Osteocyte (in vitro differentiated cells): ENCODE data around the gene PRUNE2. TPM values are rescaled to one million over a fixed set of nuclear protein-coding genes. Genes with fewer than 3 reads are reported as not detected.

ENCODE experiments used
- DNase-seq: peaks from one replicate; pipeline ENCODE4 v3.0.0; 2021; ENCODE audit warnings: mixed read lengths; ENCODE audit not compliant: unreplicated experiment; ENCODE audit errors: extremely low spot score
- H3K27ac Mint-ChIP-seq: one replicate; pipeline ENCODE4 v1.8.0; 2021; ENCODE audit warnings: mild to moderate bottlenecking, mixed read lengths; ENCODE audit not compliant: unreplicated experiment
- H3K27me3 Mint-ChIP-seq: one replicate; pipeline ENCODE4 v1.8.0; 2021; ENCODE audit warnings: mixed read lengths; ENCODE audit not compliant: unreplicated experiment
- H3K36me3 Mint-ChIP-seq: one replicate; pipeline ENCODE4 v1.8.0; 2021; ENCODE audit warnings: mixed read lengths; ENCODE audit not compliant: unreplicated experiment
- H3K4me1 Mint-ChIP-seq: one replicate; pipeline ENCODE4 v1.8.0; 2021; ENCODE audit warnings: mixed read lengths; ENCODE audit not compliant: unreplicated experiment
- H3K4me3 Mint-ChIP-seq: one replicate; pipeline ENCODE4 v1.8.0; 2021; ENCODE audit warnings: mild to moderate bottlenecking, moderate library complexity, mixed read lengths; ENCODE audit not compliant: unreplicated experiment
- H3K9me3 Mint-ChIP-seq: one replicate; pipeline ENCODE4 v1.8.0; 2021; ENCODE audit warnings: mixed read lengths; ENCODE audit not compliant: unreplicated experiment
- total RNA-seq: library from RNA; stranded (reverse); gene quantifications from 2 replicates; pipeline ENCODE4 v1.2.1, GENCODE V29; 2021
- TF ChIP-seq, protein P1 (sequence below): fragments of 200-600 bp; sonication (generic); IDR thresholded peaks from 2 replicates; pipeline ENCODE4 v1.5.0; 2021; ENCODE audit warnings: antibody characterized with exemption, mild to moderate bottlenecking, moderate library complexity

Gene PRUNE2
- total RNA-seq, 1 donor from 2014 or later, result 1.0 TPM

DNA sequence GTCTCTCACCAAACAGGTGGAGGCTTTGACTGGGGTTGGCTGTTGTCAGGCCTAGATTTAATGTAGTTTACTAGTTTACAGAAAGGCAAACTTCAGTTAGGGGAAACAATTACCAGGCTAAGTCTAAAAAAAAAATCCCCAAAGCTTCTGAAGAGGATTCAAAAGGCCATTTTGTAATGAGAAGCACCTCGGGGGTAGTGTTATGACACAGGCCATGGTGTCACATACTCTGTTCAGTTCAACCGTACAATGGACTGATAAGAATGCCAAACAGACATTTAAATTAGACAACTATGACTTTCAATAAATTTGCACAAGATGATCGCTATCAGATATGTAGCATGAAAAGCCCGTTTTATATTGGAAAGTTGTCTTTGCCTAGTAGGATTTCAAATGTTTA lies 261.7 kb downstream of the PRUNE2 start:
- no peaks in the 10 kb centered on the region for H3K27me3 Mint-ChIP-seq
- no peak overlapping the region for H3K4me3 Mint-ChIP-seq
- TF ChIP-seq, protein P1, sequence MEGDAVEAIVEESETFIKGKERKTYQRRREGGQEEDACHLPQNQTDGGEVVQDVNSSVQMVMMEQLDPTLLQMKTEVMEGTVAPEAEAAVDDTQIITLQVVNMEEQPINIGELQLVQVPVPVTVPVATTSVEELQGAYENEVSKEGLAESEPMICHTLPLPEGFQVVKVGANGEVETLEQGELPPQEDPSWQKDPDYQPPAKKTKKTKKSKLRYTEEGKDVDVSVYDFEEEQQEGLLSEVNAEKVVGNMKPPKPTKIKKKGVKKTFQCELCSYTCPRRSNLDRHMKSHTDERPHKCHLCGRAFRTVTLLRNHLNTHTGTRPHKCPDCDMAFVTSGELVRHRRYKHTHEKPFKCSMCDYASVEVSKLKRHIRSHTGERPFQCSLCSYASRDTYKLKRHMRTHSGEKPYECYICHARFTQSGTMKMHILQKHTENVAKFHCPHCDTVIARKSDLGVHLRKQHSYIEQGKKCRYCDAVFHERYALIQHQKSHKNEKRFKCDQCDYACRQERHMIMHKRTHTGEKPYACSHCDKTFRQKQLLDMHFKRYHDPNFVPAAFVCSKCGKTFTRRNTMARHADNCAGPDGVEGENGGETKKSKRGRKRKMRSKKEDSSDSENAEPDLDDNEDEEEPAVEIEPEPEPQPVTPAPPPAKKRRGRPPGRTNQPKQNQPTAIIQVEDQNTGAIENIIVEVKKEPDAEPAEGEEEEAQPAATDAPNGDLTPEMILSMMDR, result no peak
- H3K9me3 Mint-ChIP-seq, result no peaks in the 10 kb centered on the region
- no peaks in the 10 kb centered on the region for H3K36me3 Mint-ChIP-seq
- no peak overlapping the region for H3K27ac Mint-ChIP-seq
- DNase-seq, result no peak
- H3K4me1 Mint-ChIP-seq, result peaks cover 8% of the 10 kb centered on the region

DNA sequence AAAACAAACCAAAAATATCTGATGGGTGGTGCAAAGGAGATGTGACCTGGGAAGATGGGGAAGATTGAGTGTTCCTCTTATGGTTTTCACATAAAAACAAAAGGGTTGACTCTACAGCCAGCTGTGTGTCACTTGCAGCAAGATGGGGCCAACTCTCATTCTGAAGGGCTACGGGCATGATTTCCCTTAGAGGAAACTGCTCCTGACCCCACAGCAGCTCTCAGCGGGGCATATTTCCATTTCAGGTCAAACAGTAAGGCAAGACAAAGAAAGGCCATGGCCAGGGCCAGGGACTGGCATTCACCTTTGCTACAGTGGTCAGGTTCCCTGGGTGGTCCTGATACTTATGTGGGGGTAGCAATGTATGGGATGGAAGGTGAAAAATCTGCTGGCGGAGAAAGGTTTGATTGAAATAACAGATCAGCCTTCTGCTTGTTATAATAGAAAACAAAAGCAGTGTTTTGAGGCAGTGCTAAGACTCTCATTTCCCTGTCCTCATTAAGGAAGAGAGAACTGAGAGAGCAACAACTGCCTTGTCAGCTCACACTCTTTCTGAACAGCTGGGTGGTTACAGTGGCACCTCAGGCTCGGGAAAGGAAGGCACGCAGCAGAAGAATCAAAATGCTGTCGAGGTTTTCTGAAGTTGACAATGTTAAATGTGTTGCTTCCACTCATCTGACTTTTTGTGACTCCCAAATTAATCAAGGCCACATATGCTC lies 262.4 kb downstream of the PRUNE2 start:
- Mint-ChIP-seq H3K4me3 (no peak overlapping the region), H3K27me3 (no peaks in the 10 kb centered on the region), H3K9me3 (no peaks in the 10 kb centered on the region), H3K36me3 (no peaks in the 10 kb centered on the region), H3K4me1 (peaks cover 8% of the 10 kb centered on the region), H3K27ac (no peak overlapping the region)
- DNase-seq, result no peak
- TF ChIP-seq, protein P1, result no peak

DNA sequence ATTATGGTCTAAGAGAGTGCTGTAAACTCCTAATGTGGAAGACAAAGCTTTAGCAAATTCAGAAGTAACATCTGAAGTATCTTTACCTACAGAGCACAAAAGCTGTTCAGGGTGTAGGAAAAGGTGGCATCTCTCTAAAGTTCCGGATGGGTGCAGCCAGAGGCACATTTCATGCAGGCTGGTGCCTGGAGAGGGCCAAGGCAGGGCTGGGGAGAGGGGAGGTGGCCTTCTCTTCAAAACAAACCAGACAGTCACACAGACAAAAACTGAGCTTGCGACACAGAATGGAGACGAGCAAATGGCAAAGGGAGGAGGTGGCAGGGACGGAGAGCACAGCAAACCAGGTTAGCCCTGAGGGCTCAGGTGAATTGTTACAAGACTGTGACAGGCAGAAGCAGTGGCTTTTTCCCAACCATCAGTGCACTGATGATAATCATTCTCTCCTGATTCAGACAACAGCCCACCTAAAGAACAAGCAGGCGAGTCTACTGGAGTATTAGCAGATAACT lies 263.2 kb downstream of the PRUNE2 start:
- TF ChIP-seq, protein P1, result no peak
- peaks cover 8% of the 10 kb centered on the region for H3K4me1 Mint-ChIP-seq
- no peak overlapping the region for H3K27ac Mint-ChIP-seq
- H3K27me3 Mint-ChIP-seq, result no peaks in the 10 kb centered on the region
- no peaks in the 10 kb centered on the region for H3K9me3 Mint-ChIP-seq
- no peak overlapping the region for H3K4me3 Mint-ChIP-seq
- DNase-seq, result no peak
- no peaks in the 10 kb centered on the region for H3K36me3 Mint-ChIP-seq

DNA sequence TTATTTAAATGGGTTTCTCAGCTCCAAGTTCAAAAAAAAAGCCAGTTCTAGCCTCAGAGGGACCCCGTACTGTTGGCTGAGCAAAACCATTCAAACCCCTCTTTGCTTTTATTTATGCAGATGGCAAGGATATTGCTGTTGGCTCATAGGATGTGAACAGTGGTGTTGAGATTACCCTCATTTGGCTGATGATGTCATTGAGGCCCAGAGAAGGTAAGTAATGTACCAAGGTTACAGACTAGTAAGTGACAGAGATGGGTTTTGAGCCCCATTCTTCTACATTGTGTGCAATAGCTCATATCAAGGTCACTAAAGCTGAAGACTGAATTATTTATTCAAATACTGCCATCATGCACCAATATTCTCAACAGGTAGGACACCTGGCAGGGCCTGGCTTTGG lies 263.8 kb downstream of the PRUNE2 start:
- H3K4me1 Mint-ChIP-seq, result peaks cover 10% of the 10 kb centered on the region
- TF ChIP-seq, protein P1, result no peak
- H3K27ac Mint-ChIP-seq, result no peak overlapping the region
- no peak for DNase-seq
- H3K4me3 Mint-ChIP-seq, result no peak overlapping the region
- H3K9me3 Mint-ChIP-seq, result no peaks in the 10 kb centered on the region
- no peaks in the 10 kb centered on the region for H3K36me3 Mint-ChIP-seq
- no peaks in the 10 kb centered on the region for H3K27me3 Mint-ChIP-seq

DNA sequence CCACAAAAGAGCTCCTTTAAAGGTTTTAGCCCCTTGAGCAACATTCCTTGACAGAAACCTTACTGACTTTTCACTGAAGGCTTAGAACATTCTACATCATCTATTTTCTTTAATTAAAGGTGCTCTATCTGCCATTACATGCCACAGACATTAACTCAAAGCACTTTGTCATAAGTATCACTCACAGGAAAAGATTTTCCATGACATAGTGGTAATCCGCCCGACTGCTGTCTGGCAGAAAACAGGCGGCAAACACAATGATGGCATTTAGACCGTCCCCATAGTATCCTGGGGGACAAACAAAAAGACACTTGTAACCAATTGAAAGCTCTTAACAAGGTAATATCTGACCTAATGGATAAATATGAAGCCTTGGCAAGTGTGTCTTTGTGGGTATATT lies 267.9 kb downstream of the PRUNE2 start:
- Mint-ChIP-seq H3K4me3 (no peak overlapping the region), H3K36me3 (no peaks in the 10 kb centered on the region)

More for the DNA sequence above, 267.9 kb downstream of the PRUNE2 start:
- TF ChIP-seq, protein P1, result no peak
- H3K9me3 Mint-ChIP-seq, result no peaks in the 10 kb centered on the region
- H3K27ac Mint-ChIP-seq, result no peak overlapping the region
- DNase-seq, result no peak
- no peaks in the 10 kb centered on the region for H3K27me3 Mint-ChIP-seq
- peaks cover 4% of the 10 kb centered on the region for H3K4me1 Mint-ChIP-seq
